Upper lobe of left lung (tissue), 6 donors: ENCODE measurements around the gene HOXA1. TPM values are rescaled to one million over a fixed set of nuclear protein-coding genes. Genes with fewer than 3 reads are reported as not detected.

Experiments used
- ATAC-seq, 2 donors: fragments of 200-7000 bp; cut with Tn5 transposase; one replicate each; pipeline ENCODE4 v1.9.1; 2022; ENCODE audit warnings: mild to moderate bottlenecking in 2 of 2, moderate library complexity in 2 of 2; ENCODE audit not compliant: low FRiP score in 2 of 2
- DNase-seq, 2 donors: peaks; one replicate each; pipeline ENCODE4 v3.0.0-alpha.2; 2019 to 2020
- H3K27ac ChIP-seq, 4 donors: fragments of 200-600 bp; sonication (generic); one replicate each; pipeline ENCODE4 v1.5.1; 2016 to 2019
- H3K27me3 ChIP-seq, 4 donors: fragments of 200-600 bp; sonication (generic); one replicate each; pipeline ENCODE4 v1.5.1; 2017 to 2019
- H3K36me3 ChIP-seq, 4 donors: fragments of 200-600 bp; sonication (generic); one replicate each; pipeline ENCODE4 v1.5.1; 2016 to 2019
- H3K4me1 ChIP-seq, 4 donors: fragments of 200-600 bp; sonication (generic); one replicate each; pipeline ENCODE4 v1.5.1; 2018 to 2019
- H3K4me3 ChIP-seq, 4 donors: fragments of 200-600 bp; sonication (generic); one replicate each; pipeline ENCODE4 v1.5.1; 2017 to 2019; ENCODE audit warnings: mild to moderate bottlenecking in 2 of 4, moderate library complexity in 1 of 4
- H3K9me3 ChIP-seq, 4 donors: fragments of 200-600 bp; sonication (generic); one replicate each; pipeline ENCODE4 v1.5.1; 2018 to 2019
- CTCF ChIP-seq, 6 experiments: fragments of 450-650 bp in 4 of 6; fragments of 200-600 bp in 2 of 6; sonication (generic) in 2 of 6; IDR thresholded peaks; one replicate each; pipeline ENCODE4 v1.5.1; 2016 to 2019; ENCODE audit warnings: antibody characterized with exemption in 6 of 6
- EP300 ChIP-seq, 4 donors: sonication (generic); formaldehyde crosslinking; IDR thresholded peaks; one replicate each; pipeline ENCODE4 v1.5.1; 2017; ENCODE audit warnings: antibody characterized with exemption in 4 of 4, control low read depth in 2 of 4
- POLR2A ChIP-seq, 4 donors: fragments of 450-650 bp; IDR thresholded peaks; one replicate each; pipeline ENCODE4 v1.5.1; 2016 to 2017; ENCODE audit warnings: antibody characterized with exemption in 4 of 4, mild to moderate bottlenecking in 2 of 4
- POLR2AphosphoS5 ChIP-seq, 2 donors: sonication (generic); formaldehyde crosslinking; IDR thresholded peaks; one replicate each; pipeline ENCODE4 v1.5.1; 2017; ENCODE audit warnings: antibody characterized with exemption in 2 of 2
- WGBS, 2 donors: methylation state at CpG; one replicate each; pipeline ENCODE4 v1.1.5; 2017 to 2018; 5-methylcytosine and 5-hydroxymethylcytosine counted together
- total RNA-seq, 6 donors: library from RNA; depleted of rRNA in 4 of 6; stranded (reverse); fragments of >200 nt in 4 of 6; gene quantifications; one replicate each; pipeline versions ENCODE4 v1.1.0 to v1.2.1, GENCODE V29; 2016 to 2021
- donor health status: DM: no; HTN: no; CAD: no; lungs with moderate emphysema.
- donor health status: DM: no; HTN: yes; CAD: no; lungs with severe emphysema.

Gene HOXA1
- total RNA-seq, 6 donors from 2014 or later, result 0.46 to 2.1 (median 0.64) TPM; not detected in 3

DNA sequence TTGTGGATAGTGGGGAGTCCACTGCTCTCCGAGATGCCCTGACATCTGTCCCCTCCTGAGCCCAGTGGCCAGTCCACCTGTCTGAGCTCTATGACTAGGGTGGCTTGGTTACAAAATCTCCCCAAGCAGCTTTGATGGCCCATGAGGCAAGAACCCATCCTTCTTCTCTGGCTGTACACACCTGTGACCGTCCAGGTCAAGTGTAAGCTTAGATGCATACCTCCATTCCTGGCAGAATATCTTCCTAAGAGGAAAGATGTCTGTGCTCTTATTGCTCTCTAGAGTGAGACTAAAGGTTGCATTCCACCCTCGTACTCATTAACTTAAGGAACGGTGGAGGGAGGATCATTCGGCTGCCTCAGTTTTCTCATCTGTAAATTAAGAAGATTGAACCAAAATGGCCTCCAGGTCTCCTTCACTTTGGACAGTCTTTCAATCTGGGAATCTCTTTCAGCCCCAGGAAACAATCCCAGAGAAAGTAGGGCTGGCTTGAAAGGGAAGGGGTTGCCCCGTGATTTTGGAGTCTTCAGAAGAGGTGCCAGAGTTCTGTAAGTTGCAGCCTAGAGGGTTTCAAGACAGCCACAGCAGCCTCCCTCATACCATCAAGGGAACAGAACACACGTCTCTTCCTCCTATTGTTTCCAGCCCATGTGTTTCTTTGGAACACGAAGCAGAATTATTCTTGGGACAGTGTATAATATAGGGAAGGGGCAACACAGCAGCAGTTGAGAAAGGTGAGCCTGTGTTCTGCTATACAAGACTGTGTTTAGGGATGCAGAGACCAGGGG is 29.3 kb upstream of the HOXA1 start:
- WGBS, 2 donors, result 55 to 60% methylated on average over 8 of the region's 8 CpGs
- Histone ChIP-seq H3K27ac (peak overlapping the region; percentile 84 to 97 (median 90)), H3K9me3 (no peaks in the 10 kb centered on the region), H3K27me3 (peaks cover 0 to 3% (median 0%) of the 10 kb centered on the region in 4 donors), H3K4me1 (peaks cover 14 to 29% (median 16%) of the 10 kb centered on the region in 4 donors), H3K4me3 (peak overlapping the region in 1 of 4 donors; percentile 41), H3K36me3 (no peaks in the 10 kb centered on the region)
- DNase-seq (peak in 1 of 2 donors; percentile 17), ATAC-seq (no peak)
- TF ChIP-seq POLR2A (IDR thresholded peaks at IDR 0.05) (no peak), POLR2AphosphoS5 (IDR thresholded peaks at IDR 0.05) (no peak)

GRCh38 chr7:27124096-27124901 is 28.5 kb upstream of the HOXA1 start:
- no peak for TF ChIP-seq EP300 (IDR thresholded peaks at IDR 0.05)
- no peak for TF ChIP-seq CTCF (IDR thresholded peaks at IDR 0.05)
- peak in 1 of 2 donors; percentile 10 for TF ChIP-seq POLR2AphosphoS5 (IDR thresholded peaks at IDR 0.05)
- TF ChIP-seq POLR2A (IDR thresholded peaks at IDR 0.05), result peak in 1 of 4 donors; percentile 9
- Histone ChIP-seq H3K27ac (peak overlapping the region; percentile 84 to 97 (median 90)), H3K9me3 (no peaks in the 10 kb centered on the region), H3K27me3 (no peaks in the 10 kb centered on the region), H3K4me3 (peak overlapping the region in 3 of 4 donors; percentile 18 to 41 (median 41)), H3K4me1 (peaks cover 19 to 37% (median 20%) of the 10 kb centered on the region in 4 donors), H3K36me3 (no peaks in the 10 kb centered on the region)
- DNase-seq (peak in 1 of 2 donors; percentile 89), ATAC-seq (peak; percentile 48 to 91)
- 42 to 56% methylated on average over 38 to 43 of the region's 43 CpGs for WGBS, 2 donors

- Histone ChIP-seq H3K36me3 (no peaks in the 10 kb centered on the region), H3K9me3 (no peaks in the 10 kb centered on the region), H3K27me3 (no peaks in the 10 kb centered on the region), H3K27ac (peak overlapping the region; percentile 84 to 97 (median 90)), H3K4me3 (peak overlapping the region in 3 of 4 donors; percentile 18 to 41 (median 41)), H3K4me1 (peaks cover 16 to 42% (median 22%) of the 10 kb centered on the region in 4 donors)
- no peak for TF ChIP-seq EP300 (IDR thresholded peaks at IDR 0.05)
- TF ChIP-seq POLR2A (IDR thresholded peaks at IDR 0.05), result no peak
- TF ChIP-seq POLR2AphosphoS5 (IDR thresholded peaks at IDR 0.05), result no peak
- no peak for TF ChIP-seq CTCF (IDR thresholded peaks at IDR 0.05)
- ATAC-seq (no peak), DNase-seq (peak in 1 of 2 donors; percentile 36)
- WGBS, 2 donors, result 44 to 48% methylated on average over 11 to 26 of the region's 26 CpGs
Measured at GRCh38 chr7:27123477-27124053, 27.8 kb upstream of the HOXA1 start.

- 30 to 39% methylated on average over 13 to 14 of the region's 14 CpGs for WGBS, 2 donors
- H3K9me3 ChIP-seq, result no peaks in the 10 kb centered on the region
- DNase-seq (no peak), ATAC-seq (no peak)
- H3K4me3 ChIP-seq, result peak overlapping the region in 3 of 4 donors; percentile 18 to 41 (median 41)
- H3K4me1 ChIP-seq, result peaks cover 11 to 46% (median 22%) of the 10 kb centered on the region in 4 donors
- TF ChIP-seq CTCF (IDR thresholded peaks at IDR 0.05) (no peak), POLR2A (IDR thresholded peaks at IDR 0.05) (no peak), EP300 (IDR thresholded peaks at IDR 0.05) (no peak), POLR2AphosphoS5 (IDR thresholded peaks at IDR 0.05) (no peak)
- peaks cover 0 to 2% (median 0%) of the 10 kb centered on the region in 4 donors for H3K27me3 ChIP-seq
- H3K36me3 ChIP-seq, result no peaks in the 10 kb centered on the region
- peak overlapping the region; percentile 84 to 97 (median 90) for H3K27ac ChIP-seq
Measured at GRCh38 chr7:27123007-27123476, 27.2 kb upstream of the HOXA1 start.
